Fibroblast of lung (primary cell): ENCODE results near the gene CDC37. TPM values are rescaled to one million over a fixed set of nuclear protein-coding genes. Genes with fewer than 3 reads are reported as not detected.

ENCODE experiments used
- DNase-seq, 2 donors: peaks; one replicate each; pipeline versions ENCODE4 v3.0.0 to v3.0.0-alpha.2; 2010; ENCODE audit warnings: low read depth in 2 of 2
- H2AFZ ChIP-seq: 2 replicates; pipeline ENCODE4 v1.5.1; 2012; ENCODE audit warnings: low read length, control low read depth, inconsistent platforms
- H3K27ac ChIP-seq: 2 replicates; pipeline ENCODE4 v1.5.1; 2011; ENCODE audit warnings: low read length, control low read depth; ENCODE audit not compliant: insufficient read depth
- H3K27me3 ChIP-seq: 2 replicates; pipeline ENCODE4 v1.5.1; 2011; ENCODE audit warnings: mild to moderate bottlenecking, low read length; ENCODE audit not compliant: control insufficient read depth, insufficient read depth
- H3K36me3 ChIP-seq: 2 replicates; pipeline ENCODE4 v1.5.1; 2011; ENCODE audit warnings: low read length; ENCODE audit not compliant: control insufficient read depth, insufficient read depth
- H3K4me1 ChIP-seq: 2 replicates; pipeline ENCODE4 v1.5.1; 2011; ENCODE audit warnings: low read length; ENCODE audit not compliant: control insufficient read depth, insufficient read depth; ENCODE audit errors: extremely low read depth
- H3K4me2 ChIP-seq: 2 replicates; pipeline ENCODE4 v1.5.1; 2011; ENCODE audit warnings: low read length, control low read depth; ENCODE audit not compliant: insufficient read depth; ENCODE audit errors: extremely low read depth
- H3K4me3 ChIP-seq, 4 experiments: fragments of 200-600 bp in 1 of 4; sonication (generic) in 1 of 4; replicated peaks in 1 of 4; 2 replicates each; pipeline ENCODE4 v1.5.1; 2011 to 2016; ENCODE audit warnings: low read length in 4 of 4, low read depth in 3 of 4, mild to moderate bottlenecking in 3 of 4, control low read depth in 2 of 4, inconsistent platforms in 1 of 4, mixed read lengths in 1 of 4; ENCODE audit not compliant: insufficient read depth in 1 of 4; ENCODE audit errors: control extremely low read depth in 1 of 4
- H3K79me2 ChIP-seq: 2 replicates; pipeline ENCODE4 v1.5.1; 2012; ENCODE audit warnings: mild to moderate bottlenecking, low read length, inconsistent platforms; ENCODE audit not compliant: control insufficient read depth, insufficient read depth
- H3K9ac ChIP-seq: 2 replicates; pipeline ENCODE4 v1.5.1; 2011; ENCODE audit warnings: mild to moderate bottlenecking, low read length, control low read depth; ENCODE audit not compliant: insufficient read depth
- H3K9me3 ChIP-seq: 2 replicates; pipeline ENCODE4 v1.5.1; 2012; ENCODE audit warnings: low read depth, low read length; ENCODE audit not compliant: control insufficient read depth, insufficient read depth
- H4K20me1 ChIP-seq: 2 replicates; pipeline ENCODE4 v1.5.1; 2011; ENCODE audit warnings: low read length; ENCODE audit not compliant: control insufficient read depth, insufficient read depth; ENCODE audit errors: extremely low read depth
- EZH2 ChIP-seq: IDR thresholded peaks from 2 replicates; pipeline ENCODE4 v1.5.1; 2012; ENCODE audit warnings: low read length, control low read depth, mild to moderate bottlenecking; ENCODE audit errors: missing control alignments
- polyA plus RNA-seq, 2 donors: library from polyadenylated mRNA; depleted of rRNA in 1 of 2; stranded (reverse) in 1 of 2; unstranded in 1 of 2; fragments of >200 nt; gene quantifications; 2 replicates each; pipeline ENCODE4 v1.2.1, GENCODE V29; 2011 to 2012; ENCODE audit warnings: missing spikeins in 1 of 2
- total RNA-seq: library from RNA; depleted of rRNA; stranded (reverse); fragments of >200 nt; gene quantifications from 2 replicates; pipeline ENCODE4 v1.2.1, GENCODE V29; 2014
- TF ChIP-seq, protein P1 (sequence below), 2 donors: IDR thresholded peaks in 1 of 2; conservative IDR thresholded peaks in 1 of 2; 1 replicate in 1 of 2; 2 replicates in 1 of 2; pipeline ENCODE4 v1.5.1; 2011 to 2012; ENCODE audit warnings: low read length in 2 of 2, control low read depth in 1 of 2, inconsistent platforms in 1 of 2, low read depth in 1 of 2, mild to moderate bottlenecking in 1 of 2

Gene CDC37
- total and polyA plus RNA-seq, 2 donors (not counting 1 experiment from before 2014, with no cell fraction given): 129 to 266 TPM

DNA sequence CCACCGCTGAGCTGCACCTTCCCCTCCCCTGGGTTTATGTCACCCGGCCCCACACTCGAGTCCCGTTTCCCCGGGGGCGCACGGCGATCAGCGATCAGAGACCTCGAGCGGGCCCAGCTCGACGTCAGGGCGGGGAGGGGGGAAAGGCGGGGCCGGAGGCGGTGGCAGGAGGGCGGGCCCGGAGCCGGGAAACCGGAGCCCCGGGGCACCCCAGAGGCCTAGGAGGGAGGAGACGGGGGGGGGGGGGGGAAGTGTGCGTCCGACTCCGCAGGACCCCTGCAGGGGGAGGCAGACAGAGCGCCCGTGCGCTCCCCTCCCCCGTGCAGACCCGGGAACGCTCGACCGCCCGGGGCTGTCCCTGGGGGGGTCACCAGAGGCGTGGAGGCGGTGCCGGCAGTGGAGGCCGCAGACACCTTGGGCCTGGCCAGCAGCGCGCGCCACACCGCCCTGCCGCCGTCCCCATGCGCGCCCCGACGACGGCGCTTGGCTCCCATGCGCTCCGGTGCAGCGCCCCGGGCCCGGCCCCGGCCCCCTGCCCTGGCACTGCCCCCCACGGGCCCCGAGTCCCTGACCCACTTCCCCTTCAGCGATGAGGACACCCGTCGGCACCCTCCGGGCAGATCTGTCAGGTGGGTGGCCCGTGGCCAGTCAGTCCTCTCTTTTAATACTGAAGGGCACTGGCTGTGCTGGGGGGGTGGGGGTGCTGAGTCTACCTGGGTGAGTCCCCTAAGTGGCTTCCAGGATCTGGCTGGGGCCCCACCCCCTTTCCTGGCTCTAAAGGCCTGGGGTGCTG, 28.8 kb upstream of the CDC37 start:
- H3K36me3 ChIP-seq: peaks cover 3% of the 10 kb centered on the region
- H3K4me1 ChIP-seq: peaks cover 13% of the 10 kb centered on the region
- DNase-seq: peak in 1 of 2 donors; percentile 41
- peak overlapping the region; percentile 16 for H3K9ac ChIP-seq
- TF ChIP-seq, protein P1, sequence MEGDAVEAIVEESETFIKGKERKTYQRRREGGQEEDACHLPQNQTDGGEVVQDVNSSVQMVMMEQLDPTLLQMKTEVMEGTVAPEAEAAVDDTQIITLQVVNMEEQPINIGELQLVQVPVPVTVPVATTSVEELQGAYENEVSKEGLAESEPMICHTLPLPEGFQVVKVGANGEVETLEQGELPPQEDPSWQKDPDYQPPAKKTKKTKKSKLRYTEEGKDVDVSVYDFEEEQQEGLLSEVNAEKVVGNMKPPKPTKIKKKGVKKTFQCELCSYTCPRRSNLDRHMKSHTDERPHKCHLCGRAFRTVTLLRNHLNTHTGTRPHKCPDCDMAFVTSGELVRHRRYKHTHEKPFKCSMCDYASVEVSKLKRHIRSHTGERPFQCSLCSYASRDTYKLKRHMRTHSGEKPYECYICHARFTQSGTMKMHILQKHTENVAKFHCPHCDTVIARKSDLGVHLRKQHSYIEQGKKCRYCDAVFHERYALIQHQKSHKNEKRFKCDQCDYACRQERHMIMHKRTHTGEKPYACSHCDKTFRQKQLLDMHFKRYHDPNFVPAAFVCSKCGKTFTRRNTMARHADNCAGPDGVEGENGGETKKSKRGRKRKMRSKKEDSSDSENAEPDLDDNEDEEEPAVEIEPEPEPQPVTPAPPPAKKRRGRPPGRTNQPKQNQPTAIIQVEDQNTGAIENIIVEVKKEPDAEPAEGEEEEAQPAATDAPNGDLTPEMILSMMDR (conservative IDR thresholded peaks at IDR 0.05 in 1 of 2, IDR thresholded peaks at IDR 0.05 in 1 of 2; ENCODE audit: low read depth in 1 of 2, low read length in 2 of 2): no peak
- no peak for TF ChIP-seq EZH2
- no peak overlapping the region for H3K27ac ChIP-seq
- H3K79me2 ChIP-seq: no peaks in the 10 kb centered on the region
- H3K4me2 ChIP-seq: peak overlapping the region; percentile 94
- peak overlapping the region; percentile 66 to 78 (median 70) for H3K4me3 ChIP-seq
- H3K27me3 ChIP-seq: peaks cover 4% of the 10 kb centered on the region
- H4K20me1 ChIP-seq: no peaks in the 10 kb centered on the region
- H3K9me3 ChIP-seq: no peaks in the 10 kb centered on the region
- H2AFZ ChIP-seq: peak overlapping the region; percentile 69

DNA sequence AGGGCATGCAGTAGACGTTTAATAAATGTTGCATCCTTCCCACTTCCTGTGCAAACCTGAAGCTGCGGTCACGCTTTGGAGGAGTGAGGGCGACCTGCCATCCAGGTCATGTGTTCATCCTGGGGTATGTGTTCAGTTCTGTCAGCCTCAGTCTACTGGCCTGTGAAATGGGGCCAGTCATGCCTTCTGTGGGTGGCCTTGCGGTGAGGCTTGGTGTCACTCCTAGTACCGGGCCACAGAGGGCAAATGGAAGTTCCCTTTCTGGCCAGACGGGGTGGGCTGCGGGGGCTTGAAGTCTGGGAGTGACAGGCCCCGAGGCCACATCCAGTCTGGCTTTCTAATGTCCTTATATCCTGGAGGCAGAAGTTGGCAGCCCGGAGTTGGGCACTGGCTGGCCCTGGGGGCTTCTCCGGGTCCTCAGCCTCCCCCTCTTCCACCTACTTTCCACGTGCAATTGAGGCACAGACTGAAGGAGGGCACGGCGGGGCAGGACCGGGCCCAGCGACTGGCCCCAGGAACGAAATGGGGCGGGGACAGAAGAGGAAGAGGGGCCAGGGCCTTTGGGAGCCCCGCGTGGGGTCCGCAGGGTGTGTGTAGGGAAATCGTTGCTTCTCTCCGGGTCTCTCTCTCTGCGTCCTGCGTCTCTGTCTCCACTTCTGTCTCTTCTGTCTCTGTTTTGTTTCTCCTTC, 28.1 kb upstream of the CDC37 start:
- no peak overlapping the region for H3K27ac ChIP-seq
- peaks cover 4% of the 10 kb centered on the region for H3K27me3 ChIP-seq
- no peak for TF ChIP-seq EZH2
- H4K20me1 ChIP-seq: no peaks in the 10 kb centered on the region
- H2AFZ ChIP-seq: peak overlapping the region; percentile 69
- peaks cover 13% of the 10 kb centered on the region for H3K4me1 ChIP-seq
- H3K36me3 ChIP-seq: peaks cover 1% of the 10 kb centered on the region
- H3K9ac ChIP-seq: peak overlapping the region; percentile 13
- H3K79me2 ChIP-seq: no peaks in the 10 kb centered on the region
- peak overlapping the region; percentile 94 for H3K4me2 ChIP-seq
- DNase-seq: peak in 1 of 2 donors; percentile 39
- peak overlapping the region; percentile 66 to 78 (median 70) for H3K4me3 ChIP-seq
- no peaks in the 10 kb centered on the region for H3K9me3 ChIP-seq

DNA sequence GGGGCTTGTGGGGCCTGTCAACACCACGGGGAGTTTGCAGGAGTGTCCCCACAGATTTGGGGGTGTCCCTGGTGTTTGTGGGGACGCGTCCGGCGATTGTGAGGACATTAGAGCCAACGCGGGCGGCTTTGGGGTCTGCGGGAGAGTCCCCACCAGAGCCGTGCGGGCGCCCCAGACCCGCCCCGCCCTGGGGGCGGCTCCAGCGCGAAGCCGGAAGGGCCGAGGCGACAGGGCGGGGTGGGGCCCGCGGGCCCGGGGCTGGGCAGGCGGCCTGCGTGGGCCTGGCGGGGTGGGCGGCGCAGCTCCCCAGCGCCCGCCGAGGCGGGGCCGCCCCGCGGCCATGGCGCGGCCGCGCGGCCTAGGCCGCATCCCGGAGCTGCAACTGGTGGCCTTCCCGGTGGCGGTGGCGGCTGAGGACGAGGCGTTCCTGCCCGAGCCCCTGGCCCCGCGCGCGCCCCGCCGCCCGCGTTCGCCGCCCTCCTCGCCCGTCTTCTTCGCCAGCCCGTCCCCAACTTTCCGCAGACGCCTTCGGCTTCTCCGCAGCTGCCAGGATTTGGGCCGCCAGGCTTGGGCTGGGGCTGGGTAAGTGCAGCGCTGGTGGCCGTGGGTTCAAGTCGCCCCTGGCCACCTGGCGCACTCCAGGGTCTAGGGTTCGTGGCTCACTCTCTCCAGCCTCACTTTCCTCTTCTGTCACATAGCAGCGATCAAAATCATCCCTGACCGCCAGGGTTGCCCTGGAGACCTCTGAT, 27.3 kb upstream of the CDC37 start:
- peak; percentile 43 to 45 for DNase-seq
- H2AFZ ChIP-seq: peak overlapping the region; percentile 65
- H3K9ac ChIP-seq: peak overlapping the region; percentile 9
- peaks cover 13% of the 10 kb centered on the region for H3K4me1 ChIP-seq
- H3K36me3 ChIP-seq: peaks cover 1% of the 10 kb centered on the region
- no peaks in the 10 kb centered on the region for H3K9me3 ChIP-seq
- peak overlapping the region; percentile 94 for H3K4me2 ChIP-seq
- H3K4me3 ChIP-seq: peak overlapping the region; percentile 66 to 78 (median 70)
- no peaks in the 10 kb centered on the region for H4K20me1 ChIP-seq
- peaks cover 4% of the 10 kb centered on the region for H3K27me3 ChIP-seq
- H3K79me2 ChIP-seq: no peaks in the 10 kb centered on the region
- TF ChIP-seq EZH2: no peak
- TF ChIP-seq, protein P1 (conservative IDR thresholded peaks at IDR 0.05 in 1 of 2, IDR thresholded peaks at IDR 0.05 in 1 of 2; ENCODE audit: low read depth in 1 of 2, low read length in 2 of 2): no peak
- H3K27ac ChIP-seq: no peak overlapping the region
